ENCODE data around the gene ABL1.

- TF ChIP-seq POLR2A (IDR thresholded peaks at IDR 0.05; ENCODE audit: low read length), result no peak
- TF ChIP-seq GATA1 (IDR thresholded peaks at IDR 0.05; ENCODE audit: low read depth, low read length), result no peak
These were observed 93.2 kb downstream of the ABL1 start for GRCh38 chr9:130927995-130928900.

Data from erythroblast (primary cell).